ENCODE measurements around the gene OR6C2.
"Not testable (repeated sequence)": the region's sequence is repeated elsewhere in the genome, so short reads cannot be mapped to it uniquely, and the experiment has no call there.

The OR6C2 gene

DNA sequence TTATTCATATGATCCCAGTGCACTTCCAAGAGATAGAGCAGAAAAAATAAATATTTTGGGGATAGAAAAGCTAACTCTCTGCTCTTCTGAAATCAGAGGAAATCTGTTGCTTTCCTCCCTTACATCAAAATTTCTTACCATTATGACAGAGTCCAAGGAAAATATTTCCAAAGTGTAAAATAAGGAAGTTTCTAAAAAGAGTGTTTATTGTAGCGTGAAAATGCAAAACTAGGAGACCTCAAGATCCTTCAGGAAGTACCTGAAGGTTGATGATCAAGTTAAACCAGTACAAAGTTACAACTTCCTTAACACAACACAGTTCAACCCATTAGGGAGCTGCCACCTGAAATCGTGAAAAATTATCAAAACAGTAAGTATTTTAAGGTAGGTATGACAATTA lies at the start of gene OR6C2:
Gene OR6C2 (plus strand): TSS at position 301 of the 400 bp plus-strand sequence. CDS start 8,138 bp downstream, outside the sequence.
- DNase-seq = no peak

DNA sequence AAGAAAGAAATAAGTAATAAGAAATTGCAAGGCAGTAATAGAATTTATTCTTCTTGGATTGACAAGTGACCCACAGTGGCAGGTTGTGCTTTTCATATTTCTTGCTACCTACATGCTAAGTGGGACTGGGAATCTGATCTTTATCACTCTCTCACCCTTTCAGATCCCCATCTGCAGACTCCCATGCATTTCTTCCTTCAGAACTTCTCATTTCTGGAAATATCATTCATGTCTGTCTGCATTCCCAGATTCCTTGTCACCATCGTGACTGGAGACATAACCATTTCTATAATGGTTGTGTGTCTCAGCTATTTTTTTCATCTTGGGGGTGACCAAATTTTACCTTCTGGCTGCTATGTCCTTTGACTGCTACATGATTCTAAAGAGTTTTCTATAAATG lies 47.5 kb upstream of the OR6C2 start:
- DNase-seq = no peak

DNA sequence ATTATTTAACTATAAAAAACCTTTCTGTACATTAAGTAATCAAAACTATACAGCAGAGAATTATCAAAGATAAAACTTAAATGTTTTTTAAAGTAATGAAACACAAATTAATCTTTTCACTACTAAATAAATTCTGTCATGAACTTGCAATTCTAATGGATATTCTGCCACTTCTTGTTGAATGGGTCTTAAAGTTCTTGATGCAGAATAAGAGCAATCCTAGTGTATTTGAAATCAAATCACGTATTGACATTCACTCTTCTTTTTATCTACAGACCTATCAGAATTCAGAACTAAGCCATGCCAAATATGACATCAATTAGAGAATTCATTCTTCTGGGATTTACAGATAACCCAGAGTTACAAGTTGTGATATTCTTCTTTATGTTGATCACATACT lies 43.6 kb upstream of the OR6C2 start, which contains the start of gene OR6C65:
Gene OR6C65 (plus strand): TSS at position 301 of the 400 bp plus-strand sequence. CDS start 0 bp downstream, at position 301.
- no peak for DNase-seq

DNA sequence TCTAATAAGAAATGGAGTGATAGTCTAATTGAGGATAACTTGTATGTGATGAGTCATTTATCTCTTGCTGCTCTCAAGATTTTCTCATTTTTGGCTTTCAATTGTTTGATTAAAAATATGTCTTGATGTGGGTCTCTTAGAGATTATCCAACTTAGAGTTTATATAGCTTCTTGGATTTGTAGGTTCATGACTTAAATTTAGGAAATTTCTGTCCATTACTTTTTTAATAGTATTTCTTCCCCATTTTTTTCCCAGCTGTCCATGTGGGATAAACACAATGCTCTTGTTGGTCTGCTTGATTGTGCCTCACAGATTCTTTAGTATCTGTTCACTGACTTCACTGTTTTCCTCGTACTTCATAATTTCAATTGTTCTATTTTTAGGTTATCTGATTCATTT lies 36.0 kb upstream of the OR6C2 start:
- no peak for DNase-seq

DNA sequence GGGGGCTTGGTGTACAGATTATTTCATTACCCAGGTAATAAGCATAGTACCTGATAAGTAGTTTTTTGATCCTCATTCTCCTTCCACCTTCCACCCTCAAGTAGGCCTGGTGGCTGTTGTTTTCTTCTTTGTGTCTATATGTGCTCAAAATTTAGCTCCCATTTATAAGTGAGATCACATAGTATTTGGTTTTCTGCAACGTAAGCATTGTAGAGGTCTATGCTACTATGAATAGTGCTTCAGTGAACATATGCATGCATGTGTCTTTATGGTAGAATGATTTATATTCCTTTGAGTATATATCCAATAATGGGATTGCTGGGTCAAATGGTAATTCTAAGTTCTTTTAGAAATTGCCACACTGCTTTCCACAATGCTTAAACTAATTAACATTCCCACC lies 34.7 kb upstream of the OR6C2 start:
- DNase-seq = not testable (repeated sequence)

DNA sequence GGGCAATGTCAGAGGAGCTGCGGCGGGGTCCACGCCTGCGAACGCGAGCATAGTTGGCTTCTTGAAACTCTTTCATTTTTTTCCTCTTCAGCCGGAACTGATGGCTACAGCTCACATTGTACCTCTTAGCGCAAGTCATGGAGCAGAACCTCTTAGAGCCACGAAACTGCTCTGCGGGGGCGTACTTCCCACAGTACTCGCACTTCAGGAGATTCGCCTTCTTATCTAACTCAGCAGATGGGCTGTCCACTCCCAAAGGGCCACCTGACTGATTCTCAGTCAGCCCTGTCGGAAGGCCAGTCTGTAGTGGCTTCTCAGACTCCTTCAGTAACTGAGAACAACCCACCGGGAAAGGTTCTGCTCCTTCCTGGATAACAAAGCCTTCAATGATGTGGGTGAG lies 31.7 kb upstream of the OR6C2 start:
- not testable (repeated sequence) for DNase-seq

DNA sequence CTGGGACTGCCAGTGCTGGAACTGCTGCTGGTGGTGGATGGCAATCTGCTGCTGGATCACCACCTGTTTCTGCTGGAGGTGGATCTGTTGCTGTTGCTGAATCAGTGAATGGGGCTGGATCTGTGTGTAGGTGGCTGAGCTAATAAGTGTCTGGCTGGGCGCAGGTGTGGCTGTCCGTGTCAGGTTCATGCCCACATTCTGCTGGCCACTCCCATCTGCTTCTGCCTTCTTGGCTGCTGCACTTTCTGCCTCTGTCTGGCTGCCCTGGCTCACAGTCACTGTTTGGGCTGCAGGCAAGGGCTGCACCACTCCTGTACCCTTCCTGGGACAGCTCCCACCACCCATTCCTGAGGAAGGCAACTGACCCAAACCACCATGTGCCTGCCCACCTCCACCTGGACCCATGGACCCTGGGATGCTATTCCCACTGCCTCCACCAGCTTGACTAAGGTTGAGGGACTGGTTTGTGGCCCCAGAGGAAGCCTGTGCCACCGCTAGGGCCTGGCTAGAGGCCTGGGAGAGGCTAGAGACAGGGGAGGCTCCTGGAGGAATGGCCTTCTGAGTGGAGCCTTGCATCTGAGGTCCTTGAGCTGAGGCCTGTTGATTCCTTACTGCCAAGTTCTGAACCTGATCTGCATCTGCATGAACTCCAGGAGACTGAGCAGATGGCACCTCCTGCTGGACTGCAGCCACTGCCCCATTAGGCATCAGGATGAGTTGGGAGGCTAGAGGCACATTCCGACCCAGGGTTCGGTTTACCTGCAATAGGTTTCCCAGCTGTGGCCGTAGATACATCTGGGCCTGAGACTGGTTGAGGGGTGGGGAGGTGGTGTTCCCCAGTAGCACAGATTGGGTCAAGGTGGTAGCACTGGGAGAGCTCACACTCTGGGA lies 30.1 kb upstream of the OR6C2 start:
- DNase-seq = not testable (repeated sequence)

DNA sequence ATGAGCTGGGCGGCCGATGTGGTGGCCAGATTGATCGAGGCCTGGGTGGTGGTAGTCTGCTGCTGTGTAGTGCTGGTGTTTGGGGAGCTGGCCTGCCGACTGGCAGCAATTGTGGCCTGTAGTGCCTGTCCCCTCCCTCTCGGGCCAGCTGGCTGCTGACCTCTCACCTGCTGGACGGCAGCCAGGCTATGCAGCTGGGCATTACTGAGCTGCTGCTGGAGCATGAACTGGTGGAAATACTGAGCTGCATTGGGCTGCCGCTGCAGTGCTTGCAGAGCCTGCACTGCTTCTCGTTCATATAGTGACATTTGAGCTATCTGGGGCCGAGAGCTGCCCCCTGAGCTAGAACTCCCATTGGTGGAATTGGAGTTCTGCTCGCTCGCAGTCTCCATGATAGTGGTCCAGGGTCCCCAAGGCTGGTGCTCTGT lies 29.5 kb upstream of the OR6C2 start:
- DNase-seq = not testable (repeated sequence)

DNA sequence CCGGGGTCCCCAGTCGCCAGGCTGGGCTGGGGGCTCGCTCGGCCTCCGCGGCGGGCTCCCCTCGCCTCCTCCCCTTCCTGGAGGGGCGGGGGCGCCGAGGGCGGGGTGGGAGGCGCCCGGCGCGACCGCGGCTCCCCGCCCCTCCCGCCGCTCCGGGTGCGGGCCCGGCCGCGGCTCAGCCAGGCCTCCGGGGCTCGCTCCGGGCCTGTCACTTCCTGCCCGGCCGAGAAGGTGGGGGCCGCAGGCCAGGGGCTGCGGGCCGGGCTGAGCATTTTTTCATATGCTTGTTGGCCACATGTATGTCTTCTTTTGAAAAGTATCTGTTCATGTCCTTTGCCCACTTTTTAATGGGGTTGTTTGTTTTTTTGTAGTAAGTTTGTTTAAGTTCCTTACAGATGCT lies 29.0 kb upstream of the OR6C2 start:
- not testable (repeated sequence) for DNase-seq

DNA sequence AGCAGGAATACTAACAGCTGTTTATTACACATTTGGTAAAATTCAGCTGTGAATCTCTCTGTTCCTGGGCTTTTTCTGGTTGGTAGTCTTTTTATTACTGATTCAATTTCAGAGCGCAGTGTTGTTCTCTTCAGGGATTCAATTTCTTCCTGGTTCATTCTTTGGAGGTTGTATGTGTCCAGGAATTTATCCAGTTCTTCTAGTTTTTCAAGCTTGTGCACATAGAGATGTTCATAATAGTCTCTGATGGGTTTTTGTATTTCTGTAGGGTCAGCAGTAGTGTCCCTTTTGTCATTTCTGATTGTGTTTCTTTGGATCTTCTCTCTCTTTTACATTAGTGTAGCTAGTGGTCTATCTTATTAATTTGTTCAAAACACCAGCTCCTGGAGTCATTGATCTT lies 26.9 kb upstream of the OR6C2 start:
- no peak for DNase-seq

DNA sequence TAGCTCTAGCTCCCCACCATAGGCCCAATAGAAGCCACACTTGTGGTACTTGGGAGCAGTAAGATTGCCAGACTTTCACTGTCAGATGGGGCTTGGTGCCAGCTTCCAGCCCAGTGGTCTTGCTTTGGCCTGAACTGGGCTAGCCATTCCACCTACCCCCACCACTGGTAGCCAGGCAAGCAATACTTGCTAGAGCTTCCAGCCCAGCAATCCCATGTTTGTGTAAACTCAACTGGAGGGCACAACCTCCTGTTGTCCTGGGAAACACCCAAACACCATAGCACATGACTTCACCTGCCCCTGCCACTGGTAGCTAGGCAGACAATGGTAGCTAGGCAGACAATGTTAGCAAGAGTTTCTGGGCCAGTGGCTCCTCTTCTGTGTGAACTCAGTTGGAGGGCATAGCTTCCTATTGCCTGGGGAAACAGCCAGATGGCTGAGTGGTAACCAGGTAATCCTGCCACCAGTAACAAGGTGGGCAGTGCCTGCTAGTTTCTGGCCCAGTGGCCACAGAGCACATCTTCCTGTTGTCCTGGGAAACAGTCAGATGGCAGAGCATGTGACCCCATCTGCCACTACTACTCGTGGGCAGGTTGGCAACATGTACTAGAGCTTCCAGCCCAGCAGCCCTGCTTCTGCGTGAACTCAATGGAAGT lies 23.4 kb upstream of the OR6C2 start:
- no peak for DNase-seq

DNA sequence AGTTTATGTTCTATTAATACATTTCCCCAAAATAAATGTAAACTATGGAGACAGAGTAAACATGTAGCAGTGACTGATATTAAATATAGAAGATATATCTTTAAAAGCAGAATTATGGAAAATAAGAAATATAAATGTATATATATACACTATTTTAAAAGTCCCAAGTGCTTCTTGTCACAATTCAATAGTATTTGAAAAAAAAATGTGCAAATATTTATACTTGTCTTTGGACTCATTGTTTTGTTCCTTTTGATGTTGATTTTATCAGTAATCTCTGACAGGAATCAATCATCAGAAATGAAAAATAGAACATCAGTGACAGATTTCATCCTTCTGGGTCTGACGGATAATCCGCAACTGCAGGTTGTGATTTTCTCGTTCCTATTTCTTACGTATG lies 17.9 kb upstream of the OR6C2 start, which contains the start of gene OR6C76:
Gene OR6C76 (plus strand): TSS at position 301 of the 400 bp plus-strand sequence. CDS start 0 bp downstream, at position 301.
- DNase-seq = no peak

DNA sequence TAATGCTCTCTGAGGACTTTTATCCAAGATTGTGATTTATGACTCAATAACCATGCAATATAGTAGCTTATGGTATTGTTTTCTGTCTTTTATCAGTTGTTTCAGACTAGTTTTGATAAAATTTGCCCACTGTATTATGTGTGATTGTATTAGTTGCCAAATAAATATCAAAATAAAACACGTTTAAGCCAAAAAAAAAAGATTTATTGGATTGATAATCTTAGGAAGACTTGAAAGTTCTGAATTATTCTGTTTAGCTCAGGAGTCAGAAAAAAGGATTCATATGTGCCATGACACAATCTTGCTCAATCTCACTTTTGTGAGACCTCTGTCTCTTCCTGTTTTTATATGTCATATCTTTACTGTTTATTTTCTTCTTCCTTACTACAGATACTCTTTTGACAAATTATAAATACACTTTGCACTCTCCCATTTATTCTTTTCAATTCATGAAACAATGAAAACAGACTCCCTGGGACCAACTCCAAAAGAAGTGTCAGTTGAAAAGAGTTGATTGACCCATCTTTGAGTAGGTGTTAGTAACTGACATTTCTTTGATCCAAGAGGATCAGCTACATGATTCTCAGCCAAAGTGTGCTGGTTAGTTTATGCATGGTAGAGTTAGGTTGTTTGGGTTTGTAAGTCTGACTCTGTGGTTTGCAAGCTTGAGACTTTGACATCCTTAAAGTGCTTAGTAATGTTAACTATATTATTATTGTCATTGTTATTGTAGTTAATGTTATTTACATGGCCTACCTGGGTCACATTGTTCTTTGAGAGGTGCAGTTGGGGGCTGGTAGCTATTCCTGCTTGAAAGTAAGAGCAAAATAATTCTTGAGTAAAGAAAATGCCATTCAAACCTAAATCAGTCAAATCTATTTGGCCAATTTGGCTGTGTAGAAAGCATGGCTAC lies 15.3 kb upstream of the OR6C2 start:
- DNase-seq = no peak

DNA sequence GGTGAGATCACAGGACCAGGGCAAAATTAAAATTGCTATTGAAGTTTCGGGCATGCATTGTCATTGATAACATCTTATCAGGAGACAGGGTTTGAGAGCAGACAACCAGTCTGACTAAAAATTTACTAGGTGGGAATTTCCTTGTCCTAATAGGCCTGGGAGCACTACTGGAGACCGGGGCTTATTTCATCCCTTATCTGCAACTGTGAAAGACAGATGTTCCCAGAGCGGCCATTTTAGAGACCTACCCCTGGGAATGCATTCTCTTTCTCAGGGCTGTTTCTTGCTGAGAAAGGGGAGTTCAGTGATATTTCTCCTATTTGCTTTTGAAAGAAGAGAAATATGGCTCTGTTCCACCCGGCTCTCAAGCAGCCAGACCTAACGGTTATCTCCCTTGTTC lies 2.6 kb upstream of the OR6C2 start:
- DNase-seq = not testable (repeated sequence)

DNA sequence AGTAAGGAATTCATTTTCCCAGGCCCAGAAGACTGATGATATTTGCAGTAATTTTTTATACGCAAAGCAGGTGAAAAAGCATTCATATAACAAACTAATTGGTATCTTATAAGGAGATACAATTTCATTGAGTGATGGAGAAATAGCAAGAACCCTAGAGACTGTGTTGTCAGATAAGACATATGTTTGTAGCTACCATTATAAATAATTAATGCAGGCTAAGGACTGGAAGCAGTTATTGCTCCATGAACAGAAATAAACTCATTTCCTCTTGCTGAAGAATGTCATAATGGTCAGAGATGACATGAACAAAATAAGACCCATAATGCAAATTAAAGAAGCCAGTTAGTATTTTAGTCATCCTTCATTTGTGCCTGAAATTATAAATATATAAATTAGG lies 1.5 kb downstream of the OR6C2 start:
- no peak for DNase-seq

DNA sequence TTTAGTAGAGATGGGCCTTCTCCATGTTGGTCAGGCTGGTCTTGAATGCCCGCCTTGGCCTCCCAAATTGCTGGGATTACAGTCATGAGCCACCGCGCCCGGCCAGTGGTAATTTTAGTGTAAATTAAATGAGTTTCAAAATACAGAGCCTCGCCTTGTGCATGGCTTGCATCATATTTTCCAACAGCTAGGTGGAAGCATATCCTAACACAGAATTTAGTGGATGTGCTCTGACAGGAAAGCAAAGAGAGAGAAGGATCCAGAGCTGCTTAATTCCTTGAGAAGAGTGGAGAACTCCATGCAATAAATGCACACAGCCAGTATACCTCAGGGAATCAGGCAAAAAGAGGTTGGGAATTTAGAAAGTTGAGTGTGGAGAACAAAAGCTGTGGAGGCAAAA lies 2.5 kb downstream of the OR6C2 start:
- DNase-seq = no peak

DNA sequence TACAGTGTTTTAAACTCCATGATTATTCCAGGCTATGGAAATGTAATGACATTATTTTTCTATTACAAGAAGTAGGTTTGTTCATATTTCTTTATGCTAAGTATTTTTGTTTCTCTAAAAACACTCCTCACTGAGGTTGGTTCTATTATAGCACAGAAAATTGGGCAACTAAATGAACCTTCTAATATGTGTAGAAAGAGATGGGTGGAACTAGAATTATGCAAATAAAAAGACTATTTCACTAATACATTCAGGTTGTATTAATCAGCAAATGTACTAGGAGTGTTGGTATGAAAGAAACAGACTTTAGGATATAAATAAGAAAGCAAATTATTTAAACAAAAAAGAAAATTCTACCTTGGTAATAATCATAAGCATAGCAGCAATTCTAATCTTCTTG lies 4.9 kb downstream of the OR6C2 start:
- DNase-seq = no peak

DNA sequence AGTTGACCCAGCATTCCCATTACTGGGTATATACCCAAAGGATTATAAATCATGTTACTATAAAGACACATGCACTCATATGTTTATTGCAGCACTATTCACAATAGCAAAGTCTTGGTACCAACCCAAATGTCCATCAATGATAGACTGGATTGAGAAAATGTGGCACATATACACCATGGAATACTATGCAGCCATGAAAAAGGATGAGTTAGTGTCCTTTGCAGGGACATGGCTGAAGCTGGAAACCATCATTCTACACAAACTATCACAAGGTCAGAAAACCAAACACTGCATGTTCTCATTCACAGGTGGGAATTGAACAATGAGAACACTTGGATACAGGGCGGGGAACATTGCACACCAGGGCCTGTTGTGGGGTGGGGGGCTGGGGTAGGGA lies 21.1 kb downstream of the OR6C2 start:
- not testable (repeated sequence) for DNase-seq

DNA sequence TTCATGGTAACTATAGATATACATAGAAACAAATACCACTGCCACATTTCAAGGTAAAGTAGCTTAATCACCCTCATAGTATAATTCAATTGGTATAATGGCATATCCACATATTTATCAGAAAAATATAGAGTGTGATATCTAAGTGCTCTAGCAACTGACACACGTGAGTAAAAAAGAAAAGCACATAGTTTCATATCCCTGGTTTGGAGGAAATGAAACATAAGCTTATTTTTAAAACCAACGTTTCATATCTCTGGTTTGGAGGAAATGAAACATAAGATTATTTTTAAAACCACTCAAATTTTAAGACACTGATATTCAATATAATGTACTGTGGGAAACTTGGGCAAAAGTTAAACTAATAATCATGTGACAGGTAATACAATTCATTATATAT lies 24.0 kb downstream of the OR6C2 start:
- no peak for DNase-seq

DNA sequence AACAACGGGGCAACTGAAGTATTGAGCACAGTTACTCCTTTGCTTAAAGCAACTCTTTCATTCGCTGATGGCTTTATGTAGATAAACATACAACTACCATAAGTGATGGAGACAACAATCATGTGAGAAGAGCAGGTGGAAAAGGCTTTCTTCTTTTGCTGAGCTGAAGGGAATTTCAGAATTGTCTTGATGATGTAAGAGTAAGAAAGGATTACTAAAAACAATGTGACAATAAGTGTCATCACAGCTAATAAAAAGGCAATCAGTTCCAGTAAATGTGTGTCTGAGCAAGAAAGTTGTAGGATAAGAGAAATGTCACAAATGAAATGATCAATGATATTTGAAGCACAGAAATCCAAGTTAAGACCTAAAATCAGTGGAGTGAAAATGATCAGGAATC lies 25.4 kb downstream of the OR6C2 start:
- DNase-seq = no peak

DNA sequence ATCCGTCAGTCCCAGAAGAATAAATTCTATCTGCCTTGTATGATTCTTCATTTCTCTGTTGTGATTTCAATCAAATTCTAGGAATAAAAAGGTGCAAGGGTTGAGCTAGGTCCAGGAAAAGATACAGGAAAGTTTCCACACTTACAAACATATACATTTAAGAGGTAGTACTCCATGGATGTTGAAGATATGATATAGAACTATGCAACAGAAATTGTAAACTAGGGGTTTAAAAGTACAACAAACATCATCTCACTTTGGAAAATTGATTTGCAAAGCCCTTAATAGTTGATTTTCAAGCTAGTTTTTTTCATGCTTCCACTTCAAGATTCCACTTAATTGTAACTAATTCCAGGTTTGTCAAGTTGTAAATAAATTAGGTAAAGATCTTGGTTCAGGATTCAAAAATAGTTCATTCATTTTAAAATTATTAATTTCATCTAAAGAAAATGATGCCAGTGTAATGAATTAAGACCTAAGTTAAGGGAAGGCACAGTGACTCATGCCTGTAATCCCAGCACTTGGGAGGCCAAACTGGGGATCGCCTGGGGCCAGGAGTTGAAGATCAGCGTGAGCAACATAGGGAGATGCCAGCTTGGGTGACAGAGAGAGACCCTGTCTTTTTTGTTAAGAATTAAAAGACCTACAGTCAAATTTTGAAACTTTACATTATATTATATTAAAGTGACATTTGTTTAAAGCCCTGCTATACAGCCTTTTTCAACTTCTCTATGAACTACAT lies 26.4 kb downstream of the OR6C2 start, which contains the start of gene OR6C70:
Gene OR6C70 (minus strand): TSS at position 51 of the 742 bp plus-strand sequence. CDS start 0 bp downstream, at position 51.
- no peak for DNase-seq

DNA sequence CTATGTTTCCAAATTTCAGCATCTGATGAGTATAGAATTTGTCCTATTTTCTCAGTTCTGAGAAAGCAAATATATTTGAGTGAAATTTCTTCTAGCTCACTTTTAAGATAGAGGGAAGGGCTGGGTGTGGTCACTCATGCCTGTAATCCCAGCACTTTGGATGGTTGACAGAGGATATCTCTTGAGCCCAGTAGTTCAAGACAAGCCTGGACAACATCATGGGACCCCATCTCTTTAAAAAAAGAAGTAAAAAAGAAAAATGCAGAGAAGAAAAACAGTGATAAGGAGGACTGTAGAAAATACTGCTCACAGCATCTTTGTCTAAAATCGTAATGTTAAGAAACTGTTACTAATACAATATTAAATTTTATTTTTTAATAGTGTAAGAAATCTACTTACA lies 28.4 kb downstream of the OR6C2 start:
- no peak for DNase-seq

Measured in stimulated activated CD4-positive, alpha-beta T cell treated with anti-CD3 and anti-CD28 coated beads, Interleukin-12 subunit alpha, Interleukin-12 subunit beta, amount 100 ng/mL, for 4 hours (primary cell).